Measurements from ENCODE around the gene ASF1A.
A peak's percentile ranks its signal among the peaks of the same experiment; 100 is the strongest.

Gene ASF1A

GRCh38 chr6:118912646-118913045 is 18.7 kb downstream of the ASF1A start:
- FAIRE-seq (no peak), DNase-seq (ENCODE audit: low spot score) (no peak)

DNA sequence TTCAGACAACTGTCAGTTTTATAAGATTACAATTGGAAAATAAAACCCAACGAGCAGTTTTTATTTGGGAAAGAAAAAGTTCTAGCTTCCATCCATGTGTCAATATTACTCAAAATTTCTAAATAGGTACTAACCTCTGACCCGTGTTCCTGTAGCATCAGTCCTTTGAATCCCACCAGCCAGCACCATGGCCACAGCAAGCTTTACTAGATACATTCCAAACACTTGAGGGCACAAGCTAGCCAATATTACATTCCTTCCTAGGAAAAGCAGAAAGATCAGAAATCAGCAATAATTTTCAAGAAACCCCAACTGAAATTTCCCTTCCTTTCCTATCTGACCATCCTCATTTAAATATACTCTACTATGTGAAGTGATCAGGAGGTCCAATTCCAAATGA is 19.2 kb downstream of the ASF1A start:
- DNase-seq (ENCODE audit: low spot score): no peak
- FAIRE-seq: no peak

GRCh38 chr6:118914598-118914997 is 20.6 kb downstream of the ASF1A start:
- FAIRE-seq (no peak), DNase-seq (ENCODE audit: low spot score) (no peak)

- DNase-seq (ENCODE audit: low spot score) (no peak), FAIRE-seq (no peak)
These were observed 23.8 kb downstream of the ASF1A start for GRCh38 chr6:118917546-118918328.

DNA sequence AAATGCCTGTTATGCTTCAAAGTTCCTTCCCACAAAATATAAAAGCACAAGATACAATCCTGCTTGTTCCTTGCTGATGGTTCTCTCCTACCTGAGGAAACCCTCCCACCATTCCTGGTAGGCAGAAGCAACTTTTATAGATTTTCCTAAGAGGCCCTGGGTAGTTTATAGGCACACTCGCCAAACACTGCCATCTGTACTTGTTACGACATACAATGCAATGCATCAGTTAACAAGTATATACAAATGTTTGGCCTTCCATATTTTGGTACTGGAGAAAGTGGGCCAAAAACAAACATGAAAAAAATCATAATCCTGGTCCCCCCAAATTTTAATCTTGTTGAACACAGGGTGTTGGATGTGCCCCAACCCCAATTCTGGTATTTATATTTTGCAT is 24.4 kb downstream of the ASF1A start:
- FAIRE-seq: no peak
- no peak for DNase-seq (ENCODE audit: low spot score)

DNA sequence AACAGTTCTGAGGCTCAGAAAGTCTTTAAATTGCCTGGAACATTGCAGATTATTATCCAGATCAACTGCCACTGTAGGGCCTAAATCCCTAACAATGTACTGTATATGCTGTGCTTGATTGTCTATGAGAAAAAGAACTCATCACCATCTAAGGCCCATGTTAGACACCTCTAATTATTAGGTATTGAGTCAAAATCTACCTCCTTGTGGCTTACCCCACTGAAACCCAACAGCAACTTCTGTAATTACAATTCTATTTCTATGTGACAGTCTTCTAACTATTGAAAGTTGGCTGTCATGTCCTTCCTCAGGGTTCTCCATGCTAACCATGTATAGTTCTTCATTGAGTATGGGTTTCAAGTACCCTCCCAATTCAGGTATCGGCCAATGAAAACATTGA is 27.1 kb downstream of the ASF1A start:
- no peak for FAIRE-seq
- DNase-seq (ENCODE audit: low spot score): no peak

DNA sequence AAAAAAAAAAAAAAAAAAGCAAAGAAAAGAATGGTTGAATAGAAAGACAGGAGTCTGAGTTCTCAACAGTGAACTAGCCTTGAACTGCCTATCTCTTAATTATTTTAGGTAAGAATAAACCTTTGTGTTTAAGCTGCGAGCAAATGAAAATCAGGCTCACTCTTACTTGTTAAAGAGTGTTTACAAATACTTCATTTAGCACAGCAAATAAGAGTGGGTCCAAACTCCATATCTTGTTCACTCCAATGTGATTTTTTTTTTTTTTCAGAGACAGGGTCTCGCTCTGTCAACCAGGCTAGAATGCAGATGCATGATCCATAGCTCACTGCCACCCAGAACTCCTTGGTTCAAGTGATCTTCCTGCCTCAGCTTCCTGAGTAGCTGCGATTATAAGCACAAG is 29.1 kb downstream of the ASF1A start:
- FAIRE-seq (no peak), DNase-seq (ENCODE audit: low spot score) (no peak)

GRCh38 chr6:118930680-118931079 is 36.7 kb downstream of the ASF1A start:
- no peak for FAIRE-seq
- no peak for DNase-seq (ENCODE audit: low spot score)

GRCh38 chr6:118931436-118931835 is 37.5 kb downstream of the ASF1A start:
- FAIRE-seq: no peak
- DNase-seq (ENCODE audit: low spot score): no peak

DNA sequence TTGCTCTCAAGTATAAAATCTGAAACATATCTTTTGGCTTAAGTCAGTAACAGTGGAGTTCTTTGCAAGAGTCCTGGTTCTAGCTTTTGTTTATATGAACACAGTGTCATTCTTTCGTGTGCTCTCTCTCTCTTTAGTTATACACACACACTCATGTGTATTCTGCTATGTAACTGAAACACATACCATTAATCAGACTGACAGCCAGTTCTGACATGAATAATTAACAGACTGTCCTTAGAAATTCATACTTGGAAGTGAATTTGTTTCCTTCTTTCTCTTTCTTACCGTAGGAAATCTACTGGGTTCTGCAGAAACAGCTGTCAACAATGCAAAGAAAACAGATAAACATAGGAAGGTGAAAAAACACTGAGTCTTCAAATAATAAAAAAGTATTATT is 38.5 kb downstream of the ASF1A start:
- FAIRE-seq: no peak
- DNase-seq (ENCODE audit: low spot score): no peak

DNA sequence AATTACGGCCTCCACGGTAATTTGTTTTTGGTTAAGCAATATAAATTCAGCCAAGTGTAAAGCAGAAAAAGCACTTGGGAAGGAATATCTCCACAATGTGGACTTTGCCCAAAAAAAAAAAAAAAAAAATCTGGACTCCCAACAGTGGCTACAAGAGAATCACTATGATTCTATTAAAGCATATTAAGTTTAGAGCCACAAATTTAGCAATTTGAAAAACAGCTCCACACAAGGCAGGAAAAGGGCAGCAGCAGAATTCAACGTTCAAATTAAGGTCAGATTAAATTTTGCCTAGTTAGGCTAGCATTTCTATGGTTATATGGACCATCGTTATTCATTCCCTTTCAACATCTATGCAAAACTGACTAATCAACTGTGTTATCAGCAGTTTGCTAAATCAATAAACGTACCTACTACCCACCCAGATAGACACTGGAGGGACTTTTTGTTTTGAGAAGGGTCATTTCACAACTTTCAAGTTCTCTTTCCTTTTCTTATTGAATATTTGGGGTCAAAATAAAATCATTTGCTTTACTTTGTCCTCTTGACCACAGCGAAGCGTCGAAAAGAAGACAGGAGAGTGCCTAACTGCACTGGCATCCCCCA is 40.0 kb downstream of the ASF1A start:
- no peak for DNase-seq (ENCODE audit: low spot score)
- FAIRE-seq: no peak

- FAIRE-seq (peak; percentile 78), DNase-seq (ENCODE audit: low spot score) (peak; percentile 94)
These were observed 40.7 kb downstream of the ASF1A start, which contains the start of gene MCM9 for GRCh38 chr6:118934461-118935330. Gene MCM9 (minus strand): TSS chr6:118935159. CDS start chr6:118931723, 3,436 bp downstream.

DNA sequence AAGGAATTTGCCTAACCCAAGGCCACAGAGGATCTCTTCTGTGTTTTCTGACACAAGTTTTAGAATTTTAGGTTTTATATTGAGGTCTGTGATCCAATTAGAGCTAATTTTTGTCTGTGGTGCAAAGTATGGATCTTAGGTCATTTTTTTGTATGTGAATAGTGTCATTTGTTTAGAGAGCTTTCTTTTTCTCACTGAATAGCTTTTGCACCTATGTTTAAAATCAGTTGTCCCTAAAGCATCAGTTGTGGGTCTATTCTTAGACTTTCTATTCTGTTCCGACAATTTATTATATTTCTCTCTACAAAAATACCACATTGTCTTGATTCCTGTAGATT is 41.3 kb downstream of the ASF1A start:
- DNase-seq (ENCODE audit: low spot score) (no peak), FAIRE-seq (no peak)

GRCh38 chr6:118935978-118936703 is 42.2 kb downstream of the ASF1A start:
- DNase-seq (ENCODE audit: low spot score): no peak
- FAIRE-seq: no peak

GRCh38 chr6:118939683-118940082 is 45.7 kb downstream of the ASF1A start:
- FAIRE-seq (no peak), DNase-seq (ENCODE audit: low spot score) (no peak)

DNA sequence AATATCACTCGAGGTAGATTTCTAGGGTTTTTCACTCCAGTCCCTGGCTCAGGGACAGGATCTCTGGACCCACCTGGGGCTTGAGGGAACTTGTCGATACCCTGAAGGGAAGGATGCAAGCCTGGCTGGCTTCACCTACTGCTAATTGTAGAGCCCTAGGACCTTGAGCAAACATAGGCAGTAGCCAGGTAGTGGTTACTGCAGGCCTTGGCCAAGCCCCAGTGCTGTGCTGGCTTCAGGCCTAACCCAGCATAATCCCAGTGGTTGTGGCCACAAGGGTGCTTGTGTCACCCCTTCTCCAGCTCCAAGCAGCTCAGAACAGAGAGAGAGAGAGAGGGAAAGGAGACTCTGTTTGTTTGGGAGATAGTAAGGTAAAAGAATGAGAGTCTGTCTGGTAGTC is 46.8 kb downstream of the ASF1A start:
- DNase-seq (ENCODE audit: low spot score) (no peak), FAIRE-seq (no peak)

DNA sequence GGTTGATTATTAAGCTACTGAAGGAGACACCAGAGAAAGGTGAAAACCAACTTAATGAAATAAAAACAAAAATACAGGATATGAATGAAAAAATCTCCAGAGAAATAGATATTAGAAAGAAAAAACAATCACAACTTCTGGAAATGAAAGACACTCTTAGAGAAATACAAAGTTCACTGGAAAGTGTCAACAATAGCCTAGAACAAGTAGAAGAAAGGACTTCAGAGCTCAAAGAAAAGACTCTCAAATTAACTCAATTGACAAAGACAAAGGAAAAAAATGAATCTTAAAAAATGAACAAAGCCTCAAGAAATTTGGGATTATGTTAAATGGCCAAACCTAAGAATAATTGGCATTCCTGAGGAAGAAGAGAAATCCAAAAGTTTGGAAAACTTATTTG is 51.3 kb downstream of the ASF1A start:
- FAIRE-seq (no peak), DNase-seq (ENCODE audit: low spot score) (no peak)

DNA sequence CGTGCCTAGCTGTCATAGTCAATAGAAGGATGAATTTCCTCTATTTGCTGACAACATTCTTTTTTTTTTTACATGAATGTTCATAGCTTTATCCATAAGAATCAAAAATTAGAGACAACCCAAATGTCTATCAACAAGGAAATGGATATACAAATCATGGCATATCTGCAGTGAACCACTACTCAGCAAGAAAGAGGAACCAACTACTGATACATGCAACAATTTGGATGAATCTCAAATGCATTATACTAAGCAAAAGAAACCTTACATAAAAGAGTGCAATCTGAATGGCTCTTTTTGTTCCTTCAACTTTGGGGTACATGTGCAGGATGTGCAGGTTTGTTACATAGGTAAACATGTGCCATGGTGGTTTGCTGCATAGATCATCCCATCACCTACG is 58.7 kb downstream of the ASF1A start:
- no peak for DNase-seq (ENCODE audit: low spot score)
- FAIRE-seq: no peak

DNA sequence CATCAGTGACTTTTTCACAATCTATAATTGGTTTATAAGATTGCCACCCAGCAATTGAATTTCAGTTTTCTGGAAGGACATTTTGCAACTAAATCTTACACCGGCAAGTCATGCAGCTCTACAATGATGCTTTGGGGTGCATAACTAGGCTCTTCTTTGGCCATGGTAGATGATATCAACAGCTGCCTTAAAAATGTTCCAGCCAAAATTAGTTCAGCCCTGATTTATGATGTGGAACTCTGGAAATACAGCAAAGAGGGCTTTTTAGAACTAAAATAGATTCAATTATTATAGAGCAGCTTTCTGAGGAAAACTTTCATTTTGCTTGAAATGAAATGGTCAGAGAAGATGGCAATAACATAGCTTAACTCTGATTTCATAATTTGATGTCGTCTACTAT is 59.4 kb downstream of the ASF1A start:
- no peak for DNase-seq (ENCODE audit: low spot score)

More for the DNA sequence above, 59.4 kb downstream of the ASF1A start:
- FAIRE-seq: no peak
